Bone marrow (tissue), 2 donors: ENCODE data around the gene KRT3.
A peak's percentile ranks its signal among the peaks of the same experiment; 100 is the strongest.

Experiments used
- DNase-seq, 2 donors: peaks; one replicate each; lab custom pipeline; 2025; lab: John Stamatoyannopoulos, UW

Gene KRT3

DNA sequence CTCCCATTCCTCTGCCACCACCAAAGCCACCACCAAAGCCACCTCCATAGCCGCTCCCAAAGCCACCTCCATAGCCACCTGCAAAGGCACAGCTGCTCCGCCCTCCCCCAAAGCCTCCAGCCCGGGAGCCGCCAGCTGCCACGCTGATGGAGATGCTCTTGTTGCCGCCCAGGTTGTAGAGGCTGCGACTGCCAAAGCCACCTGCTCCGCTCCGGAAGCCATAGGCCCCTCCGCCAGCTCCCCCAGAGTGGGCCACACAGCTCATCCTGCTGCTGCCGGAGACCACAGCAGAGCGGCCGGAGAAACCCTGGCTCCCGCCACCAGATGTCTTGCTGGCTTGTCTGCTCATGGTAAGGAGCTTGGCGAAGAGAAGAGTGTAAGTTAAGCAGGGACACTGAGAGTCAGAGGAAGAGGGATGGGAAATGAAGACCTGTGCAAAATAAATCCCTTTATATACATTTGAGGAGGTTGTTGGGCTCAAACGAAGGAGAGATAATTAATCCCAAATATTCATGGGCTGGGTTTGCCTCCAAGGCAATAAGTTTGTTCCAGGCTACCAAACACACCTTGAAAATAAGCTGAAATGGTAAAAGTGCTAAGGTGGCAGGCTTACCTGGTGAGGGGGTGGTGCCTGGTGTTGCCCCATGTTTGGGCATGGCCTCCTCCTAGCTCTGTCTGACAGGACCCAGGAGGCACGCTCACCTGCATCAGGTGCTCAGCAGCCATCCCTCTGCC lies at the start of gene KRT3:
Gene KRT3 (minus strand): TSS at position 424 of the 735 bp plus-strand sequence. CDS start 75 bp downstream, at position 349.
- DNase-seq = no peak

DNA sequence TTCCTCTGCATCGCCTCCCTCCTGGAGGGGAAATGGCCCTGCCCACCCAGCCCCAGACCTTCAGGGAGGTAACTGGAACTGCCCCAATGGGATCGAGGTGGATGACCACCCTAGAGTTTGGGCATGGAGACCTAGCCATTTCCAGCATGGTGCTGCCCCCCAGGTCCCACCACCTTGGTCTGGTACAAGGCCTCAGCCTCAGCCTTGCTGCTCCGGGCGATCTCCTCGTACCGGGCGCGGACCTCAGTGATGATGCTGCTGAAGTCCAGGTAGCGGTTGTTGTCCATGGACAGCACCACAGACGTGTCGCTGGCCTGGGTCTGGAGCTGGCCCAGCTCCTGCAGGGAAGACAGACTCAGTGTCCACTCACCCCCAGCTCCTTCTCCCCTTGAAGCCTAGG lies 48.5 kb upstream of the KRT3 start:
- DNase-seq = no peak

DNA sequence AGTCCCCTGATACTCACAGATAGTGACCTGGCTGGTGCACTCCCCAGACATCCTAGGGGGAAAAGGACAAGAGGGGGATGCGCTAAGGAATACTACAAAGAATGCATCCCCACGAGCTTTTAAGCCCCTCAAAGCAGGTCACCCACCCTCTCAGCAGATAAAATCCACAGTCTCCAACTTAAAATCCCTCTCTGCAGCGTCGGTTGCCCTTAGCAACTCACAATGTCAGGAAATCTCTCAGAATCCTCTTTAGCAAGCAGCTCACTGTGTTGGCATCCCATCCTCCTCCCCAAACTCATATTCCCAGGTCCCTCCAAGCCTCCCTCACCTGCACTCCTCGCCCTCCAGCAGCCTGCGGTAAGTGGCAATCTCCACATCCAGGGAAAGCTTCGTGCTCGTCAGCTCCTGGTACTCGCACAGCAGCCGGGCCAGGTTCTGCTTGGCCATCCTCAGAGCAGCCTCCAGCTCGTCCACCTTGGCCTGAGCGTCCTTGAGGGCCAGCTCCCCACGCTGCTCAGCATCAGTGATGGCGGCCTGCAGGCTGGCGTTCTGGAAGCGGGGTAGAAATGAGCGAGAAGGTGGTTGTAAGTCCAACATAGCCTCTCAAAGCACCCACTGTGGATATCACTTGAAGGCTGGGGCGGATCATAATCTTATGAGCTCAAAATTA lies 43.7 kb upstream of the KRT3 start:
- DNase-seq = no peak

DNA sequence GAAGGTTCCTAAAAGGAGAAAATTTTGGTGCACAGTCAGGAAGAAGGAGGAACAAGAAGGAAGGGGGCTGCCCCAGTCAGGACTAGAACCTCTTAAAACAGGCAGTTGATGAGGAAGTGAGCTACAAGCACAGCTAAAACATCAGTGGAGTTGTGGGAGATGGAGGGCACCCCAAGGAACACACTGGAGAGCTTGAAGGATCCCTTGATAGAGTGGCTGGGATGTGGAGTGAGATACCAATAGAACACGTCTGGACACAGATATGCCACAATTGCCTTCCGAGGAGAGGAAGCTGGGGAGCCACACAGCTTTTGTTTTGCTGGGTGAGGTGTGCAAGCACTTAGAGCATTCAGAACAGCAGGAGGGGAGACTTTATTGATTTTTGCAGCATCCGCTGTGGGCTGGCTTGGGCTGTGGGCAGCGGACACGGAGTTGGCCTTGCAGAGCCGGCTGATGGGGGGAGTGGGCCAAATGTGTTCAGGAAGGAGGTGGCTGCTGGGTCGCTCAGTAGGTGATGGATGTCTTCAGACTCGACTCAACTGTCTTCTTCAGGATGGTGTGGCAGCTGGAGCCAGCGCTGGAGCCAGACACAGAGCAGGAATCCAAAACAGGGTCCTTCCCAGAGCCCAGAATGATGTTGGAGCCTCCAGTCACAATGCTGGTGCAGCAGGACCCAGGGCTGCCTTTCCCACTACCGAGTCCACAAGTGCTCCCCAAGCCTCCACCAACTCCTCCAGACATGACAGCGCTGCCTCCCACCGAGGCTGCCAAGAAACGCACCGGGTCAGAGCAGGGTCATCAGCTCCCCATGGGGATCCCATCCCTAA lies 42.9 kb upstream of the KRT3 start:
- DNase-seq = no peak

DNA sequence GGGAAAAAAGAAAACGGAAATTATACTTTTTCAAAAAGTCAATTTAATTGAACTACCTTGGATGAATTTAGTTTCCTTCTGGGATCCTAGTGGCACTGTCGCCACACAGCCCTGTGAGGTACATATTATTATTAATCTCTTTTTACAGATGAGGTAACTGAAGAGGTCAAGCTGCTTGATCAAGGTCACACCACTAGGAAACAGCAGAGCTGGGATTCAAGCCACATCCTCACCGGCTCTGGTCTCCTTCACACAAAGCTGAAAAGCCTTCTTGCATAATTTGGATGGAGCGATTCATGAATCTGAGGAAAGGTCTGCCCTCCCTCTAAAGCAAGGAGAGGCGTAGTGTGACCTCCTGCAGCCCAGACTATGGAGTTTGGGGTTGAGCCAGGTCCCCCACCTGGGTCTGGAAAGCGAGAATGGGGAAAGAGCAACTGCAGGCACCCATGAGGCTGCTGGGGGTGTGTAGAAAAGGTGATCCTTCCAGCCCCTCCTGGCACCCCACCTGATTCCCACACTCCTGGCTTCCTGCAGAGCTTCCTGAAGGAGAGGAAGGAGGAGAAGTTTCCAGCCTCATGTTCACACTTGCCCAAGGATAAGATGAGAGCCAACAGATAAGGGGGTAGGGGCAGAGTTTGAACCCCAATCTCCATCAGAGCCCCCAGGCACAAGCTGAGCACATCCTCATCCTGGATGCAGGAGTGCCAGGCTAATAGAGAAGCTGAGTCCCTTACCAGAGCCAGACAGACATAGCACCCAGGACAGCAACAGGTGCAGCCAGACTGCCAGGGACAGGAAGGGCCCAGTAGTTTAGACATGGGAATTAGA lies 42.1 kb upstream of the KRT3 start:
- no peak for DNase-seq

DNA sequence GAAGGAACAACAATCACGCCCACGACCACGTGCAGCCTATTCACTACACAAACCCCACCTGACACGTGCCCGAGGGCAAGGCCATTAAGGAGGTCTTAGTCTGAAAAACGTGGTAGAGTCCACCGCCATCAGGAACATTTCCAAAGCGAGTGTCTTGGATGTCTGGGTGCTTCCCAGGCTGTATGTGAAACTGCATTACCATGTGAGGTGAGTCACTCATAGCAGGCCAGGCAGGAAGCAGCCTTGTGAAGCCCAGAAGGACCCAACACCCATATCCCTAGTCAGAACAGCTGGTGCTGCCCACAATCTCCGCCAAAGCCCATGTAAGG lies 41.5 kb upstream of the KRT3 start:
- DNase-seq = no peak

DNA sequence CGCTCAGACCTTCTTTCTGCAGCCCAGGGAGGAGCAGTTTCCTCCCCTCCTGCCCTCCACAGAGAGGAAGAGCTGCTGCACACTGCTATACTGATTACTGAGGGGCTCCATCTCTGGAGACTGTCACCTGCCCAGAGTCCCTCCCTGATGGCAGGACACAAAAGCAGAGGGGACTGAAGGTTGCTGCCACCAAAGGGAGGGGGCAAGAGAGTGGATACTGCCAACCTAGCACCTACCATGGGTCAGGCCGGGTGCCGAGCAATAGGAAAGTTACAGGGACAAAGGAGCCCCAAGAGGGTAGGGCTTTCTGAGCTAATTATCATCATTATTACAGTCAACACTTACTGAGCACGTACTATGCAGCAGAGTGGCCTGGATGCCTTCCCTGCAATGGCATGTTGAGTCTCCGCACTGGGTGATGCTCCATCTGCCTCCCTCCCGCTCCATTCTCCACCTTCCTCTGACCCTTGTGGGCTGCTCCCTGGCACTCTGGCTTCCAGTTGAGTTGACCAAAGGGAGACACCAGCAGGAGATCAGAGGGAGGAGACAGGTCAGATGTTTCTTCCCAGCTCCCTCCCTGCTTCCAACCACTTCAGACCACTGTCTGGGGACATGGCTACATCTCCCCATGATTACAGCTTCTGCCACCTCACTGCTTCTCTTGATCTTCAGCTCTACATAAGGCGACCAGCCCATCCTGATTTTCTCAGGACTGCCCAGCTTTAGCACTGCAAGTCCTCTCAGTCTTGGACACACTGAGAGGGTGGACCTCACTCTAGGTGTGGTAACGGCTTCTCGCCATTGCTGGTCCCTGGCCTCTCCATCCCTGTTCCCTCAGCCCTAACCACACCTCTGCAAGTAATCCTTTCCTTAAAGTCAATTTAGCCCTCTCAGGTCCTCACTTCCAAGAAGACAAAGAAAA lies 40.8 kb upstream of the KRT3 start:
- no peak for DNase-seq

DNA sequence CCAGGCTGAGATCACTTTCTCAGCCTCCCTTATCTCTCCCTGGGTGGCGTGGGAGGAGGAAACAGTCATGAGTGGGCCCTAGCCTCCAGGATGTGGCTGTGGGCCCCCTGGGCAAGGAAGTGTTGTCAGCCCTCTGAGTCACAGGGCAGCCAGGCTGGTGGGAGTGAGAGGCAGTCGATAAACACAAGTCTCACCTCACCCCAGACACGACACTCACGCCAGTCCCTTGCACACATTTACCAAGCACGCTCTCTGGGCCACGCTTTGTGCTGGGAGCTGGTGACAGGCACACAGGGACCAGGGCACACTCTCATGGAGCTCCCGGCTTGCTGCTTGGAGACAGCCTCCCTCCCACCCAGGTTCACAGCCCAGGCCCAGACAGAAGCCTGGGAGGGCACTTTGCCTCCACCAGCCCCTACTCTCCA lies 40.1 kb upstream of the KRT3 start:
- DNase-seq = peak; percentile 11 to 19

DNA sequence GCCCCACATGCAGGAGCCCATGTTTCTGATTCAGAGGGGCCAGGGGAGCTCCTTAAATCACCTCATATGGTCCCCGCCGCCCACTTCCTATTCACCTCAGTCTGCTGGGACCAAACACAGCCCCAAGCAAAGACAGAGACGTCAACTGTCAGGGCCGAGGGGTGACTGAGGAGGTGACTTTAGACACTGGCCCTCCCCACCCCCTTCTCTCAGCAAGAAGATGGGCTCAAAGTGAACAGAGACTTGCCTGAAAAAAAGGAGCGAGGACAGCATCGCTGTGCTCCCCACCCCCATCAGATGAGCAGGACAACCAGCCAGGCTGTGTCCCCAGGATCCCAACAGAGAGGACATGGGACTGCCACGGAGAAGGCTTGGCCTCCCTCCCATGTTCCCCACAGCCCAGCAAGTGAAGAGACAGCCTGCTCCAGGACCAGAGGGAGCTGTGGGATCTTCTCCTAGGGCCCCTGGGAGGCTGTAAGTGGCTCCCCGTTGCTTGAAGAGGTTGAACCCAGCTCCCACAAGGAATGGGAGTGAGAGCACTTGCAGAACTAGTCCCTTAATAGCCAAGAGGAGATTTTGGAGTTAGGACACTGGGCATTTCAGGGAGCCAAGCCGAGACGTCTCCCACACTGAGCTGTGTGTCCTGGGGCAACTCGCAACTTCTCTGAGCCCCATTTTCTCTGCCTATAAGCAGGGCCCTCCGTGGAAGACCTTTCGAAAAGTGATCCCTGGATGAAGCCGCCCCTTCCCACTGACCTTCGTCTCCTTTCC lies 39.5 kb upstream of the KRT3 start:
- no peak for DNase-seq

DNA sequence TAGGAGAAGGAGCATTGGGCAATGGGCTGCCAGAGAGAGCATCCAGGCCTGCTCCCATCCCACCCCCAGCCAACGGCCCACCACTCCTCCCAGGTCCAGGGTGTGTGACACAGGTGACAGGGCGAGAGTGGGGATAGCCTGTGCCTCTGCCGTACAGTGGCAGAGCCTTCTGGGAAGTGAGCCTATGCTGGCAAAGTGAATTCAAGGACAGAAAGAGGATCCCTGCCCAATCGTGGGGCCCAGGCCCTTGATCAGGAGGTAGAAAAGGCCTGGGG lies 38.7 kb upstream of the KRT3 start:
- no peak for DNase-seq

DNA sequence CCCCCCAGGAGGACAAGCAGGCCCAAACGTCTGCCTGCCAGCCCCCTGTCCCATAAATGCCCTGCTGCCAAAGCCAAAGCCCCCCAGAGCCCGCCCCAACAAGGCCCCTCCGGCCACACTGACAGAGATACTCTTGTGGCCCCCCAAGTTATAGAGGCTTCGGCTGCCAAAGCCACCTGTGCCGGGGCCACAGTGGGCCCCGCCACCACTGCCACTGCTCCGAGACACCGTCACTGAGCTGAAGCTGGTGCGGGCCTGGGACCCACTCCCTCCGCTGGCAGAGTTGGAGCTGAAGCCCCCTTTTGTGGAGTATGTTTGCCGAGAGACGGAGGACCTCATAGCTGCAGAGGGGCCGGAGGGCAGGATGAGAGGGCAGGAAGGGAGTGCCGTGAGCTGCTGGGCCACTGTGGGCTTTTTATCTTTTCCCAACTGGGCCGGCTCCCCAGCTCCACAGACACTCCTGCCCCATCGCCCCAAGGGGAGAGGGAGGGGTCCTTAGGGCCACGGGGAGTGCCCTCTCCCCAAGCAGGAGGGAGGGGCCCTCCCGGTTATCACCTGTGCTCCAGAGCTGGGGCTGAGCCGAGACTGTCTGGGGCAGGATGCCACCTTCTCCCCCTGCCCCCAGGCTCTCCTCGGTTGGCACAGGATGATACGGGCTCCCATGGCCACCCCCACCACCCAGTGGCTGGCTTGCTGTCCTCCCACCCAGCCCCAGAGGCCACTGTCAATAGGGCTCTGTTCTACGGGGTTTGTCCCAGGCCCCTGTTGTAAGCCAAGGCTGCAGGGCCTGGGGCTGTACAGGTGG lies 38.2 kb upstream of the KRT3 start, which contains the start of gene KRT79:
Gene KRT79 (minus strand): TSS at position 390 of the 805 bp plus-strand sequence. CDS start 51 bp downstream, at position 339.
- no peak for DNase-seq

DNA sequence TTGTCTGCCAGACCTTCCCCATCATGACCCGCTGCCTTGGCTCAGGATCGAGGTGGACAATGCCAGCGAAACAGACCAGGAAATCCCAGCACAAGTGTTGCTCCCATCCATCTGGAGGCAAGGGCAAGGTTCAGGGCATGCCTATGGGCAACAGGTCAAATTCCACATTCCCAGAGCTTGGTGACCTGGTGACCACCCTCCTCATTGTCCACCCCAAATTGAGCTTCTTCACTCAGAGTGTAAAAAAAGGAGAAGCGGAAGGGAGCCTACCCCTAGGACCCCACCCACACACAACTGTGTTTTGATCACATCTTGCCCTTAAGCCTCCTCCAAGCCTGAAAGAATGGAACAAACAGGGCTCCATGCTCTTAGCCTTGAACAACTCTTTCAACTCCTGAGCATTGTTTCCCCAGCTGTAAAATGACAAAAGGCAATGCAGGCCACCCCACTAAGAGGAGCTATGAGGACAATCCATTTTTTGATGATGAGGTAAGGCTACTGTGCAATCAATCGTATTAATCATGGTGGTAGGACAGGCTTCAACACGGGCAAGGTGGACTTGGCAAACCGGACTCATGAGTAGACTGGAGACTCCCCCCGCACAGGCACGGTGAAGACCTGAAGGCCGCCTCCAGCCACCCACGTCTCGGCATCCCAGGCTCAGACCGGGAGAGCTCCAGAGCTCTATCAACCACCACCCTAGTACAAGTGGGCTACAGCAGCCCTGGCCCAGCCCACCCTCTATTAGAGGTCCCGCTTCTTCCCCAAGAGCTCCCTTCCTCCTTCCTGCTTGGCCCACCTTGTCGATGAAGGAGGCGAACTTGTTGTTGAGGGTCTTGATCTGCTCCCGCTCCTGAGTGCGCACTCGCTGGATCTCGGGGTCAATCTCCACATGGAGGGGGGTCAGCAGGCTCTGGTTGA lies 37.3 kb upstream of the KRT3 start:
- no peak for DNase-seq

DNA sequence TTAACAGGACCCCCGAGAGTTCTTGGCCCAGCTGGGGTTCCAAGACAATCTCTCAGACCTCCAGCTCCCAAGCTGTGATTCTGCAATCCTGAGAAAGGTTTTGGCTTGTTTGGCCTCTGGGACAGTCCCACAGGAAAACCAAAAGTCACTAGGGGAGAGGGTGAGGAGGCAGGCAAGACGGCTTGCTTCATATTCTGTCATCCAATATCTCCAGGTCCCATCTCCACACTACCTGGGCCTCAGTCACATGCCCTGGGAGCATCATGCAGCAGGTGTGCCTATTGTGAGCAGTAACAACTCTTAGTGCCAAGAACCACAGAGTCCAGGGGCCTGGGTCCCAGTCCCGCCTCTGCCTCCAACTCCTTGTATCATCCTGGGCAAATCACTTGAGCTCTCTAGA lies 36.5 kb upstream of the KRT3 start:
- no peak for DNase-seq

DNA sequence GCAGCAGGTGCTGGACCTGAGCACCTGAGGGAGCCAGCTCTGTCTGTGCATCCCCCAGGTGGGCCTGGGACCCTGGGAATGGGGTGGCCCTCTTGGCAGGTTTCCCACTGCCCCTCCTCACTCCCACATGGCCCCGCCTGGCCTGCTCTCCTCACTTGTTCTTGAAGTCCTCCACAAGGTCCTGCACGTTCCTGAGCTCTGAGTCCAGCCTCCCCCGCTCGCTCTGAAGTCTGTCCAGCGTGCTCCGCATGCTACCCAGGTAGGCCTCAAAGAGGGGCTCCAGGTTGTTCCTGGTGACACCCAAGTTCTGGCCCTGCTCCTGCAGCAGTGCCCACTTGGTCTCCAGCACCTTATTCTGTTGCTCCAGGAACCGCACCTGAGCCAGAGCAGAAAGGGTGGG lies 35.3 kb upstream of the KRT3 start:
- no peak for DNase-seq

DNA sequence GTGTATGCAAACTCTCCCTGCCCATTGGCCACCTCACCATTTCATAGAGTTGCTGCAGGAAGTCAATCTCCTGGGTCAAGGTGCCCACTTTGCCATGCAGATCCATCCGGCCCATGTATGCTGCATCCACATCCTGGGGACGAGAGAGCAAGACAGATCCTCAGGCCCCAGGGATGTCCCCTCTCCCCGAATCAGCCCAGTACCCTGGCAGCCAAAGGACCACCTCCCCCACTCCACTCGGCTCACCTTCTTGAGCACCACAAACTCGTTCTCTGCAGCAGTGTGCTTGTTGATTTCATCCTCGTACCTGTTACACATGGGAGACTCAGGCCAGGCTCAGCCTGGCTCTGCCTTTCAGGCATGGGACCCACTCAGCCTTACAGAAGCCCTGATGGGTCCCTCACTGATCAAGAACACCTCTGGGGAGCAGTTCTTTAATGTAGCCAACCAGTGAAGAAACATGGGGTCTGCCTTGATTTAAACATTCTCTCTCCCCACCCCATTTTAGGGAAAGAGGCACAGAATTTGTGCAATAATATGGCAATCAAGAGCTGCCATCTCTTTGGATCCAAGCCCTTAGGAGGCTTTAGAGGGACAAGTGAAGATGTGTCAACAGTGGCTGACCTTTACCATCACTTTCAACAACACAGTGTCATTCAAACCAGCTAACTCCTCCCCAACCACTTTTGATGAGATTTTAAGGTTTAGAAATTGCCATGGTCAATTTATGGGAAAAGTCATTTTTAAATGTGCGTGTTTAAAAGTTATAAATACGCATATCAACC lies 34.3 kb upstream of the KRT3 start:
- DNase-seq = no peak

DNA sequence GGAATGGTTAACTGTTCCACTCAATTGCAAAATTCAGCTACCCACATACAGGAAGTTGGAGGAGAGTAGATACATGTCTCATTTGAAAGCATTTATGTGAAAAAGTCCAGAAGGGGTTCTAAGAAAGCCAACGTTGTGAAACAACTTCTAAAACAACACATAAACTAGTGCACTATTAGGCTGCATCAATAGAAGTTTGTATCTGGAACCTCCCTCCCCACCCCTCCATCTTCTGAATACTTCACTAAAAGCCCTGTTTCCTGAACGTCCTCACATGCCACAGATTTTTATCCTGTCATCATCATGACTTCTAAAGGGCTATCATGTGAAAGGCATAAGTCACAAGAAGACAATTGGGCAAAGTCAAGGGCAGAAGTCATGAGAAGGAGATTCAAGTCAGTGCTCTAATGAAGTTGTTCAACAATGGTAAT lies 32.7 kb upstream of the KRT3 start:
- no peak for DNase-seq

DNA sequence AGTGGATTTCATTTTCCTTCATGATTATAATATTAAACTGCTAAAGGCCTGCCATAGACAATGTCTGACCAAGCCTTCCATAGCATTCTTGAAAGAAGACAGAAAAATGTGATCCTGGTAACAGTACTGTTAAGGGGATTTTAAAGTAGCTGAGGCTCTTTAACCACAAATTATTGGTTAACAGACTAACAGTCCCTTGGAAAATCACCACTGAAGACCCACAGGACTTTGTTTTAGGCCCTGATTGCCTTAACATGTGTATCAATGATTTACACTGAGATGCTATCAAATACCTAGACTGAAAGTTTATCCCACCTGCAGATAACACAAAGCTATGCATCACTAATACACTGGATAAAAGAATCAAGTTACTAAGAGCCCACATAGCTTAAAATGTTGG lies 32.2 kb upstream of the KRT3 start:
- DNase-seq = no peak
